GM12864 (cell line): Measurements from ENCODE around the gene FBXO38.
A peak's percentile ranks its signal among the peaks of the same experiment; 100 is the strongest.

ENCODE experiments used
- DNase-seq: peaks from one replicate; pipeline ENCODE4 v3.0.0-alpha.2; 2011; ENCODE audit warnings: low read depth
- H3K4me3 ChIP-seq: 2 replicates; pipeline ENCODE4 v1.5.1; 2011; ENCODE audit warnings: mild to moderate bottlenecking, low read depth, low read length, control low read depth
- TF ChIP-seq, protein P1 (sequence below): IDR thresholded peaks from 2 replicates; pipeline ENCODE4 v1.5.1; 2011; ENCODE audit warnings: low read depth, mild to moderate bottlenecking, moderate library complexity, low read length, control low read depth, inconsistent platforms; ENCODE audit errors: missing control alignments

Gene FBXO38

DNA sequence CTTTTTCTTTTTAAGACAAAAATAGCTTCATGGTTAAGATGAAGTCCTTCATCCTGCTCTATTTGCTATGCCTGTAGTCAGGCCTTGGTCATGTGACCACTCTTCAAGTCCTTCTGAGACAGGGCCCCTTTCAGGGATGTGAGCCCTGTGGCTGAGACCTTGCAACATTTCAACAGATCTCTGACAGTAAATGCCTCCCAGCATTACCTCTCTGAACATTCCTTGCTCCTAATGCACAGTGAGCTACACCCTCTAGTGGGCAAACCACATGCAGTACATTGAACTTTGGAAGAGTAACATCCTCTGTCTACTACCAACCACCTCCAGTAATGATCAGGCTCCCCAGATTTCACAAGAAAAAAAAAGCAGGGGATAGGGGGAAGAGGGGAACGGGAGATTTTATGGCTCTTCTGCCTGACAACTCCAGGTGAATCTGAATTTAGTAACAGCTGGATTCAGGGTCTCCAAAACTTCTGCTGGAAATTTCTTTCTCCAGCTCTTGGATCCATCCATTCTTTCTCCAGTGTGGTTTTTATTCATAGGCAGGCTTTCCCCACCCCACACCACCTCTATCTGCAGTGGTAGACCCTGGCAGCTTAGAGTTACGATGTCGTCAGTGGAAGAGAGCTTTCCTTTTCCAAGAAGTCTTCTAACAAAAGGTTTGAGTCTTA, 8.9 kb upstream of the FBXO38 start:
- no peak for DNase-seq
- TF ChIP-seq, protein P1, sequence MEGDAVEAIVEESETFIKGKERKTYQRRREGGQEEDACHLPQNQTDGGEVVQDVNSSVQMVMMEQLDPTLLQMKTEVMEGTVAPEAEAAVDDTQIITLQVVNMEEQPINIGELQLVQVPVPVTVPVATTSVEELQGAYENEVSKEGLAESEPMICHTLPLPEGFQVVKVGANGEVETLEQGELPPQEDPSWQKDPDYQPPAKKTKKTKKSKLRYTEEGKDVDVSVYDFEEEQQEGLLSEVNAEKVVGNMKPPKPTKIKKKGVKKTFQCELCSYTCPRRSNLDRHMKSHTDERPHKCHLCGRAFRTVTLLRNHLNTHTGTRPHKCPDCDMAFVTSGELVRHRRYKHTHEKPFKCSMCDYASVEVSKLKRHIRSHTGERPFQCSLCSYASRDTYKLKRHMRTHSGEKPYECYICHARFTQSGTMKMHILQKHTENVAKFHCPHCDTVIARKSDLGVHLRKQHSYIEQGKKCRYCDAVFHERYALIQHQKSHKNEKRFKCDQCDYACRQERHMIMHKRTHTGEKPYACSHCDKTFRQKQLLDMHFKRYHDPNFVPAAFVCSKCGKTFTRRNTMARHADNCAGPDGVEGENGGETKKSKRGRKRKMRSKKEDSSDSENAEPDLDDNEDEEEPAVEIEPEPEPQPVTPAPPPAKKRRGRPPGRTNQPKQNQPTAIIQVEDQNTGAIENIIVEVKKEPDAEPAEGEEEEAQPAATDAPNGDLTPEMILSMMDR: peak; percentile 77

DNA sequence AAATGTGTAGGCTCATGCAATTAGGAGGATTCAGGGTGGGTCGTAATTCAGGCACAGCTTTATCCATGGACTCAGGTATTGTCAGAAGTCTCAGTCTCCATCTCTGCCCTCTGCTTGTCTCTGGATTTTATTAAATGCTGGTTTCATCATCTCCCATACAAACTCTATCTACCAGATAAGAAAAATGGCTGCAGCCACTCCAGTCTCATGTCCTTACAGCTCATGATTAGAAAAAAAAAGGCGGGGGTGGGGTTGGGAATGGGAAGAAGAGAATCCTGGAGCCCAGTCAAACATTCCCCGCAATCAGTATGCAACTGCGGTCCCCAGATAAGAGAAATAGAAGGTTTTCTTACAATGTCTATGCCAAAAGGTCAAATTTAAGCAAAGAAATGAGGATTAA, 7.6 kb upstream of the FBXO38 start:
- no peak for DNase-seq
- TF ChIP-seq, protein P1: no peak
- no peak overlapping the region for H3K4me3 ChIP-seq

More for the DNA sequence above, 8.9 kb upstream of the FBXO38 start:
- H3K4me3 ChIP-seq: no peak overlapping the region

DNA sequence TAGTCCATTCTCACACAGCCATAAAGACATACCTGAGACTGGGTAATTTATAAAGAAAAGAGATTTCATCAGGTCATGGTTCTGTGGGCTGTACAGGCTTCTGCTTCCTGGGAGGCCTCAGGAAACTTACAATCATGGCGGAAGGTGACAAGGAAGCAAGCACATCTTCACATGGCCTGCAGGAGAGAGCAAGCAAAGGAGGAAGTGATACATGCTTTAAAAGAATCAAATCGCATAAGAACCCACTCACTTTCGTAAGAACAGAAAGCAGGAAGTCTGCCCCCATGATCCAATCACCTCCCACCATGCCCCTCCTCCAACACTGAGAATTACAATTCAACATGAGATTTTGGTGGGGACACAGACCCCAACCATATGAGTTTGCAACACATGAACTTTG, 5.1 kb upstream of the FBXO38 start:
- no peak overlapping the region for H3K4me3 ChIP-seq
- TF ChIP-seq, protein P1: no peak
- DNase-seq: no peak

DNA sequence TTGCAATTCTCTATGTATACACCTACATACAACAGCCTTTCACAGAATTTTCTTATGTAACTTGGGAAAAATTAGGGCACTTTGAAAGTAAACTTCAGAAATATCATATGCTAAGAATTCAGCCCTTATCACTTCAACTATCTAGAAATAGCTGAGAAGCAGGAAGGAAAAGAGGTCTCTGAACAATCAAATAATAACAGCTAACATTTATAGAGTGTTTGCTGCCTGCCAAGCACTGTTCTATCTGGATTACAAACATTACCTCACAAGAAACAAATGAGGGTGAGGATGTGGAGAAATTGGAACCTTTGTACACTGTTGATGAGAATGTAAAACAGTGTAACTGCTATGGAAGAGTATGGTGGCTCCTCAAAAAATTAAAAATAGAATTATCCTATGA, 4.4 kb upstream of the FBXO38 start:
- no peak overlapping the region for H3K4me3 ChIP-seq
- TF ChIP-seq, protein P1: no peak

DNA sequence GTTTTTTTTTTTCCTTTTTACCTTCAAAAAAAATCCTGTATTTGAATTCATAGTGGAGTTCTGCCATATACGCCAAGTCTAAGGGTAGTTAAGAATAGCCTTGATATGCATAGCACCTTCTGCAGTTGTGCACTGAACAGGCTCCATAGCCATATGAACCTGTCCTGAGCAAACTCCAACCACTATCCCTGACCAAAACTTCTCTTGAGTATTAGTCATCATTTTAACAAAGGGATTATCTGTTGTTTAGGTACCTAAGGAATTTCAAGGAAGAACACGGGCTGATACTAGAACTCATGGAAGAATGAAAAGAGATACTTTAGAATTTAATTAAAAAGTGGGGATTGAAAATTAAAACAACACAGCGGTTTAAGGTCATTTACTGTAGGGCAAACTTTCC, 1.9 kb upstream of the FBXO38 start:
- no peak overlapping the region for H3K4me3 ChIP-seq
- no peak for DNase-seq
- TF ChIP-seq, protein P1: no peak

More for the DNA sequence above, 4.4 kb upstream of the FBXO38 start:
- DNase-seq: no peak

DNA sequence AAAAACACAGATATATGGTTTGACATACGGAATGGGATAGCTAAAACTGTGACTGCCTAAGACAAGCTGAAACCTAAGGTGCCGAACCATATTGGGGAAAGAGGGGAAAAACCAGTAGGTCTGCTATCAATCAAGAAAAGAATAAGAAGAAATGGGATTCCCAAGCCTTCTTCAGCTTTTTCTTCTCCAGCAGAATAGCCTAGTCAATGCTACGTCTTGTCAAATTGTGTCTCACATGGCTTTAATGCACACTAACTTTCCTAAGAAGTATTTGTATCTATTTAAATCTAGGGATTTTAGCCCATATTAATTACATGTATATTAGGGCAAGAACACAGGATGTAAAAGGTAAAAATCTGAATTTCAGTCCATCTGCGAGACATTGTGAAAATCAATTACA, 797 bp upstream of the FBXO38 start:
- DNase-seq: no peak

DNA sequence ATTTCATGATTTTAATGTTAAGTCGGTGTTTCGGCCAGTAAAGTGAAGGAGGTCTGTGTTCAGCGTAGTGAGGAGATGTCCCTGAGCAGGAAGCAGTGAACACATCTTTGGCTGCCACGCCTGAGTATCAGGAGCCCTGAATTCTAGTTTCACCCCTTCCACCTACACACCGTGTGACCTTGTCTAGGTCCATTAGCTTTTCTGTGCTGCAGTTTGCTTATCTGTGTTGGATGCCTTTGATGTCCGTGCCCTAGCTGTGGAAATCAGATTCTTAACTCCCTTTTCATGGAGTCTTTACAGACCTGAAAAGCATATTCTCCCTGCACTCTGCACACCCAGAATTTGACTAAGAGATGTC, 601 bp downstream of the FBXO38 start:
- TF ChIP-seq, protein P1: no peak
- H3K4me3 ChIP-seq: peak overlapping the region; percentile 68
- DNase-seq: no peak

More for the DNA sequence above, 797 bp upstream of the FBXO38 start:
- TF ChIP-seq, protein P1: no peak
- H3K4me3 ChIP-seq: peak overlapping the region; percentile 68
